HG03469 (cell line): Measurements from ENCODE around the gene MCOLN3.
"Not testable (repeated sequence)": the region's sequence is repeated elsewhere in the genome, so short reads cannot be mapped to it uniquely, and the experiment has no call there.

ENCODE experiments used
- ATAC-seq: cut with Tn5 transposase; IDR thresholded peaks from one replicate; pipeline ENCODE4 v1.9.1; 2021; ENCODE audit warnings: mild to moderate bottlenecking, moderate library complexity, moderate number of reproducible peaks; ENCODE audit not compliant: unreplicated experiment

Gene MCOLN3

GRCh38 chr1:85049735-85050166 is 1.5 kb upstream of the MCOLN3 start:
- no peak for ATAC-seq

DNA sequence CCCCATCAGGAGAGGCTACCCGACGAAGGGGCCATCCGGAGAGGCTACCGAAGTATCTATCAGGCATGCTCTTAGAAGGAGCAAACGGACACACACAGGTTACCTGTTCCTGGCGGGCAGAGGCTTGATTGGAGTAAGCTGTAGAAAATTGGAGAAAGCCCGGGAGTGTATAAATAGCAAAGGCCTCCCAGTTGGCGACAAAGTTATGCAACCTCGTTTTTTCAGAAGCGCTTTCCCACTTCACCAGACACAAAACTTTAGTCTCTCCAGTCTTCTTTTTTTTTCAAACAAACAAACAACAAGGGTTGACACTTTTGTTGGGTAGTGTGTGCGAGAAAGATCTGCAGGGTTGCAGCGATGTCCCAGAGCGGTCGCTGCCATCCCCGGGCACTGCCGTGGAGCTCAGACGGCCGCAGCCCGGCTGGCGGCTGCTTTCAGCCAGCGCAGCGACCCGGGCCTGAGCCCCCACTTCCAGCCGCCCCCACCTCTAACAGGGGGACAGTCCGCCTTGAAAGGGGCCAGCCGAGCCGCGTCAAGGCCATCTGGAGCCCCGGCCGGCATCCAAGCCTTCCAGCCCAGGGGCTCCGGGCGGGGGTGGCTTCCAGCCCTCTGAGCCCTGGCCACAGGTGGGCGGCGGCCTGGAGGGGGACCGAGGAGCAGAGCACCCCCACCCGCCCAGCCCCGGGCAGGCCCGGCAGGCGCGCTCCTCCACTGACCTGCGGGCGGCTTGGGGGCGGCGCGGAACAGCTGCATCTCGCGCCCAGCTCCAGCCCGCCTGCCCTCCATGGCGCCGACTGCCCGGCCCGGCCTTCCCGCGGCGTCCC is 616 bp downstream of the MCOLN3 start:
- peak; percentile 31 for ATAC-seq

- ATAC-seq: no peak
Measured at GRCh38 chr1:85047144-85047471, 1.2 kb downstream of the MCOLN3 start.

DNA sequence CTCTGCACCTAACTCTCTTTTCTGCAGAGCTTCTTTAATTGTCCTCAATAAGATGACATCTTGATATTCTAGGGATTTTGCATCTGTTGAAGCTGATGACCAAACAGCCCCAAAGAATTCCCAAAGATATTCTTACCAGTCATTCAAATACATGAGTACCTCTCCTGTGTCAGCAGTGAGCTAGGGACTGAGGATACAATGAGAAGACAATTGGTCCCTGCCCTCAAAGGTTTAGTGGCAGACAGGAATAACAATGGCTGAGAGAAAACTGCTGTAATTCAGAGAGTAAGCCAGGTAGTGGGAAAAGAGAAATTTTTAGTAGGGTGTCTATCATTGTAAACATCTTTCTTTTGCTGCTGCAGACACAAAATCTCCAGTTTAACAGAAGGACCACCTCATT is 5.9 kb downstream of the MCOLN3 start:
- no peak for ATAC-seq

GRCh38 chr1:85041793-85042192 is 6.5 kb downstream of the MCOLN3 start:
- no peak for ATAC-seq

- ATAC-seq: no peak
Measured at GRCh38 chr1:85033221-85033620, 15.1 kb downstream of the MCOLN3 start.

DNA sequence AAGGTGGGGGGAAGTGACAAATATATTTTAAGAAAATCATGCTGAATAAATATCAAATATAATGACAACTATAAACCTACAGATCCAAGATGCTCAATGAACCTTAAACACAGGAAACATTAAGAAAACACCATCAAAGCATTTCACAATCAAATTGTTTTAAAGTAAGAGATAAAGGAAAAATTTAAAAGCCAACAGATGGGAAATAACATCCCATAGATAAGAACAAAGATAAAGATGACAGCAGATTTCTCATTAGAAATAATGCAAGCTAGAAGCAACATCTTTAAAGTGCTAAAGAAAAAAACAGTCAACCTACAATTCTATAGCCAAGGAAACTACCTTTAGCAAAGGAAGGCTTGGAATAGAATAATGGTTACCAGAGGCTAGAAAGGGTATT is 17.8 kb downstream of the MCOLN3 start:
- no peak for ATAC-seq

GRCh38 chr1:85028151-85028550 is 20.1 kb downstream of the MCOLN3 start:
- no peak for ATAC-seq

GRCh38 chr1:85027242-85027983 is 20.9 kb downstream of the MCOLN3 start:
- peak; percentile 85 for ATAC-seq

DNA sequence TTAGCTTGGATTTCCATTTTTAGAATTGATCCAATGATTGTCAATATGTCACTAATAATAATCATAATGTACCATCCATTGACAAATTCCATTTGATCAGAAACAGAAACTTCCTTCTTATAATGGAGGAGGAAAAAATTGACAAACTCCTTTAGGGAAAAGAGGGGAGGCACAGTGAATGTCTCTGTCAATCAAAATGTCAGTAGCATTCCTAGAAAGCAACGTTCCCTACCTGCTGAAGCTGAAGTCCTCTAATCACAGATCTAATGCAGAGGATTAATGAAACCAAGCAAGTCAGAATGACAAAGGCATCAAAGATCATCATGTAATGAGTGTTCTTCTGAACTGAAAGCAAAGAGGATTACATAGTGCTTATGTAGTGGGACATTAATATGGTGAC is 22.4 kb downstream of the MCOLN3 start:
- no peak for ATAC-seq

GRCh38 chr1:85024736-85025135 is 23.6 kb downstream of the MCOLN3 start:
- ATAC-seq: no peak

DNA sequence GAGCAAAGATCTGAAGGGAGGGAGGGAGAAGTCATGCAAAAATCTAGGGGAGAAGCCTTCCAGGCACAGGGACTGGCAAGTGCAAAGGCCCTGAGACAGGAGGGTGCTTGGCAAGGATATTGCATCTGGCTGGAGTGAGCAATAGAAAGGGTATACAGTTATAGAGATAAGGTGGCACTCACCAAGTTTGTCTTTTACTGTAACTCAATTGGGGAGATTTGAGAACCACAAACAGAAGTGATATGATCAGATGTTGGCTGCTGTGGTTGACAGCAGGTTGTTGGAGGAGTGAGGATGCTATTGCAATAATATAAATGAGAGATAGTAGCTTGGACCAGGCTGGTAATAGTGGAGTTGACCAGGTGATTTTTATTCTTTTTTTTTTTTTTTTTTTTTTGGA is 25.6 kb downstream of the MCOLN3 start:
- ATAC-seq: no peak

DNA sequence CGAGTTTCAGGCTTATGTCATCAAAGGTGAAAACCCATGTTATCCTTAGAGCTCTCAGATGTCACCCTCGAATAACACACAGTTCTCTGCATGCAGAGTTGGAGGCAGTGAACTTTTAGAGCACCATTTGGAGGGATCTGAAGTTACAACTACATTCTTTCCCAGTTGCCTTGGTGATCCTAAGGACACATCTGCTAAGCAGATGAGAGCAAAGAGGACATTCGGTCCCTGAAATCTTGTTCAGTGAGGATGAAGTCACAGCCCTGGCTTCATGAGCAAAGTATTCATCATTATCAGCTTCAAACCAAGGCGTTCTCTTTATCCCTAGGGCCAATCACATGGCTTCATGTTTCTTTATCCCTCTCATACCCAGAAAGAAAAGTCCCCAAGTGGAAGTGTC is 28.3 kb downstream of the MCOLN3 start:
- ATAC-seq: no peak

GRCh38 chr1:85015826-85016225 is 32.5 kb downstream of the MCOLN3 start:
- no peak for ATAC-seq

DNA sequence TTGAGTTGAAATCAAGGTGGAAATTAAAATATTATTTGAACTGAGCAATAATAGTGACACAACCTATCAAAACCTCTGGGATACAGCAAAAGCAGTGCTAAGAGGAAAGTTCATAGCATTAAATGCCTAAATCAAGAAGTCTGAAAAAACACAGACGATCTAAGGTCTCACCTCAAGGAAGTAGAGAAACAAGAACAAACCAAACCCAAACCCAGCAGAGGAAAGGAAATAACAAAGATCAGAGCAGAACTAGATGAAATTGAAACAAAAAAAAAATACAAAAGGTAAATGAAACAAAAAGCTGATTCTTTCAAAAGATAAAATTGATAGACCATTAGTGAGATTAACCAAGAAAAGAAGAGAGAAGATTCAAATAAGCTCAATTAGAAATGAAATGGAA is 42.7 kb downstream of the MCOLN3 start:
- ATAC-seq: not testable (repeated sequence)

GRCh38 chr1:85001742-85002141 is 46.6 kb downstream of the MCOLN3 start:
- no peak for ATAC-seq

GRCh38 chr1:84998642-84999280 is 49.5 kb downstream of the MCOLN3 start:
- no peak for ATAC-seq

- ATAC-seq: no peak
Measured at GRCh38 chr1:84997667-84998600, 50.4 kb downstream of the MCOLN3 start.

GRCh38 chr1:84996846-84997666 is 51.2 kb downstream of the MCOLN3 start, which contains the start of gene MCOLN2:
MCOLN2 (minus strand) TSS chr1:84997113; CDS start chr1:84996872, 241 bp downstream.
- ATAC-seq: peak; percentile 24
